ENCODE data around the gene SYNE3.

GRCh38 chr14:95489214-95490137, 27.0 kb downstream of the SYNE3 start:
- TF ChIP-seq, protein P1, sequence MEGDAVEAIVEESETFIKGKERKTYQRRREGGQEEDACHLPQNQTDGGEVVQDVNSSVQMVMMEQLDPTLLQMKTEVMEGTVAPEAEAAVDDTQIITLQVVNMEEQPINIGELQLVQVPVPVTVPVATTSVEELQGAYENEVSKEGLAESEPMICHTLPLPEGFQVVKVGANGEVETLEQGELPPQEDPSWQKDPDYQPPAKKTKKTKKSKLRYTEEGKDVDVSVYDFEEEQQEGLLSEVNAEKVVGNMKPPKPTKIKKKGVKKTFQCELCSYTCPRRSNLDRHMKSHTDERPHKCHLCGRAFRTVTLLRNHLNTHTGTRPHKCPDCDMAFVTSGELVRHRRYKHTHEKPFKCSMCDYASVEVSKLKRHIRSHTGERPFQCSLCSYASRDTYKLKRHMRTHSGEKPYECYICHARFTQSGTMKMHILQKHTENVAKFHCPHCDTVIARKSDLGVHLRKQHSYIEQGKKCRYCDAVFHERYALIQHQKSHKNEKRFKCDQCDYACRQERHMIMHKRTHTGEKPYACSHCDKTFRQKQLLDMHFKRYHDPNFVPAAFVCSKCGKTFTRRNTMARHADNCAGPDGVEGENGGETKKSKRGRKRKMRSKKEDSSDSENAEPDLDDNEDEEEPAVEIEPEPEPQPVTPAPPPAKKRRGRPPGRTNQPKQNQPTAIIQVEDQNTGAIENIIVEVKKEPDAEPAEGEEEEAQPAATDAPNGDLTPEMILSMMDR (conservative IDR thresholded peaks at IDR 0.05; ENCODE audit: low read depth, low read length), result no peak
- TF ChIP-seq EZH2phosphoT487 (IDR thresholded peaks at IDR 0.05; ENCODE audit: borderline replicate concordance, low read length) (no peak), EZH2 (IDR thresholded peaks at IDR 0.05; ENCODE audit: low read length, unreplicated experiment) (no peak)
